Astrocyte (in vitro differentiated cells and primary cell): ENCODE results near the gene ACOX2. TPM values are rescaled to one million over a fixed set of nuclear protein-coding genes. Genes with fewer than 3 reads are reported as not detected.
A peak's percentile ranks its signal among the peaks of the same experiment; 100 is the strongest.
"Not testable (repeated sequence)": the region's sequence is repeated elsewhere in the genome, so short reads cannot be mapped to it uniquely, and the experiment has no call there.

ENCODE experiments used
- DNase-seq: peaks from one replicate; pipeline ENCODE4 v3.0.0-alpha.2; 2010; ENCODE audit warnings: low read depth
- FAIRE-seq: peaks from 2 replicates; lab custom pipeline; 2011; peaks lifted over from hg19 to GRCh38; lab: Jason Lieb, UNC
- H2AFZ ChIP-seq: 2 replicates; pipeline ENCODE4 v1.6.0; 2012; ENCODE audit warnings: low read depth, low read length, inconsistent platforms
- H3K27ac ChIP-seq: 2 replicates; pipeline ENCODE4 v1.5.1; 2011; ENCODE audit warnings: low read depth, low read length, inconsistent platforms
- H3K27me3 ChIP-seq: 2 replicates; pipeline ENCODE4 v1.6.0; 2011; ENCODE audit warnings: low read length, inconsistent platforms; ENCODE audit not compliant: insufficient read depth
- H3K36me3 ChIP-seq: 2 replicates; pipeline ENCODE4 v1.5.1; 2011; ENCODE audit warnings: low read length, inconsistent platforms; ENCODE audit not compliant: insufficient read depth
- H3K4me1 ChIP-seq: 2 replicates; pipeline ENCODE4 v1.5.1; 2011; ENCODE audit warnings: low read length, inconsistent platforms; ENCODE audit not compliant: insufficient read depth
- H3K4me2 ChIP-seq: 2 replicates; pipeline ENCODE4 v1.6.0; 2012; ENCODE audit warnings: low read length, inconsistent platforms
- H3K4me3 ChIP-seq: 2 replicates; pipeline ENCODE4 v1.5.1; 2011; ENCODE audit warnings: low read depth, mild to moderate bottlenecking, low read length, inconsistent platforms; ENCODE audit not compliant: insufficient read depth
- H3K79me2 ChIP-seq: 2 replicates; pipeline ENCODE4 v1.6.0; 2012; ENCODE audit warnings: mild to moderate bottlenecking, low read length, inconsistent platforms; ENCODE audit not compliant: insufficient read depth
- H3K9ac ChIP-seq: 2 replicates; pipeline ENCODE4 v1.6.0; 2012; ENCODE audit warnings: mild to moderate bottlenecking, low read length, inconsistent platforms
- H3K9me3 ChIP-seq: 2 replicates; pipeline ENCODE4 v1.5.1; 2012; ENCODE audit warnings: low read depth, mild to moderate bottlenecking, low read length, inconsistent platforms; ENCODE audit not compliant: insufficient read depth
- H4K20me1 ChIP-seq: 2 replicates; pipeline ENCODE4 v1.6.0; 2012; ENCODE audit warnings: low read length, inconsistent platforms; ENCODE audit not compliant: insufficient read depth
- H3K27ac Mint-ChIP-seq: one replicate; pipeline ENCODE4 v1.8.0; 2021; ENCODE audit warnings: mild to moderate bottlenecking, mixed read lengths; ENCODE audit not compliant: unreplicated experiment
- H3K27me3 Mint-ChIP-seq: one replicate; pipeline ENCODE4 v1.8.0; 2021; ENCODE audit warnings: low read depth, mixed read lengths; ENCODE audit not compliant: unreplicated experiment
- H3K36me3 Mint-ChIP-seq: one replicate; pipeline ENCODE4 v1.8.0; 2021; ENCODE audit warnings: low read depth, mixed read lengths; ENCODE audit not compliant: unreplicated experiment
- H3K4me1 Mint-ChIP-seq: one replicate; pipeline ENCODE4 v1.8.0; 2021; ENCODE audit warnings: low read depth, mixed read lengths; ENCODE audit not compliant: unreplicated experiment
- H3K4me3 Mint-ChIP-seq: one replicate; pipeline ENCODE4 v1.8.0; 2021; ENCODE audit warnings: mild to moderate bottlenecking, moderate library complexity, mixed read lengths; ENCODE audit not compliant: unreplicated experiment
- H3K9me3 Mint-ChIP-seq: one replicate; pipeline ENCODE4 v1.8.0; 2021; ENCODE audit warnings: mild to moderate bottlenecking, mixed read lengths; ENCODE audit not compliant: unreplicated experiment
- EZH2 ChIP-seq: IDR thresholded peaks from 2 replicates; pipeline ENCODE4 v1.6.1; 2012; ENCODE audit warnings: mild to moderate bottlenecking, low read length, inconsistent platforms; ENCODE audit not compliant: insufficient read depth
- total RNA-seq: library from RNA; stranded (reverse); gene quantifications from 2 replicates; pipeline ENCODE4 v1.2.1, GENCODE V29; 2021
- TF ChIP-seq, protein P1 (sequence below): IDR thresholded peaks from 2 replicates; pipeline ENCODE4 v1.5.1; 2011; ENCODE audit warnings: low read depth, mild to moderate bottlenecking, inconsistent platforms, low read length, moderate library complexity; ENCODE audit not compliant: insufficient read depth

Gene ACOX2
- total RNA-seq, 1 donor from 2014 or later: 2.7 TPM

- no peaks in the 10 kb centered on the region for H3K36me3 ChIP-seq
- H2AFZ ChIP-seq: no peak overlapping the region
- no peaks in the 10 kb centered on the region for H3K27me3 ChIP-seq
- H3K27me3 Mint-ChIP-seq: no peaks in the 10 kb centered on the region
- no peak overlapping the region for H3K4me3 ChIP-seq
- H3K4me1 ChIP-seq: peaks cover 21% of the 10 kb centered on the region
- H3K27ac Mint-ChIP-seq: no peak overlapping the region
- peaks cover 23% of the 10 kb centered on the region for H3K4me1 Mint-ChIP-seq
- H3K9ac ChIP-seq: no peak overlapping the region
- no peaks in the 10 kb centered on the region for H3K36me3 Mint-ChIP-seq
- H4K20me1 ChIP-seq: no peaks in the 10 kb centered on the region
- no peaks in the 10 kb centered on the region for H3K9me3 Mint-ChIP-seq
- DNase-seq (peak; percentile 46), FAIRE-seq (no peak)
- no peaks in the 10 kb centered on the region for H3K9me3 ChIP-seq
- no peak for TF ChIP-seq EZH2
- TF ChIP-seq, protein P1, sequence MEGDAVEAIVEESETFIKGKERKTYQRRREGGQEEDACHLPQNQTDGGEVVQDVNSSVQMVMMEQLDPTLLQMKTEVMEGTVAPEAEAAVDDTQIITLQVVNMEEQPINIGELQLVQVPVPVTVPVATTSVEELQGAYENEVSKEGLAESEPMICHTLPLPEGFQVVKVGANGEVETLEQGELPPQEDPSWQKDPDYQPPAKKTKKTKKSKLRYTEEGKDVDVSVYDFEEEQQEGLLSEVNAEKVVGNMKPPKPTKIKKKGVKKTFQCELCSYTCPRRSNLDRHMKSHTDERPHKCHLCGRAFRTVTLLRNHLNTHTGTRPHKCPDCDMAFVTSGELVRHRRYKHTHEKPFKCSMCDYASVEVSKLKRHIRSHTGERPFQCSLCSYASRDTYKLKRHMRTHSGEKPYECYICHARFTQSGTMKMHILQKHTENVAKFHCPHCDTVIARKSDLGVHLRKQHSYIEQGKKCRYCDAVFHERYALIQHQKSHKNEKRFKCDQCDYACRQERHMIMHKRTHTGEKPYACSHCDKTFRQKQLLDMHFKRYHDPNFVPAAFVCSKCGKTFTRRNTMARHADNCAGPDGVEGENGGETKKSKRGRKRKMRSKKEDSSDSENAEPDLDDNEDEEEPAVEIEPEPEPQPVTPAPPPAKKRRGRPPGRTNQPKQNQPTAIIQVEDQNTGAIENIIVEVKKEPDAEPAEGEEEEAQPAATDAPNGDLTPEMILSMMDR: no peak
- H3K4me3 Mint-ChIP-seq: no peak overlapping the region
- no peak overlapping the region for H3K27ac ChIP-seq
- H3K4me2 ChIP-seq: peak overlapping the region; percentile 32
- no peaks in the 10 kb centered on the region for H3K79me2 ChIP-seq
Measured at GRCh38 chr3:58528629-58529028, 8.4 kb downstream of the ACOX2 start.

GRCh38 chr3:58527440-58527839, 9.6 kb downstream of the ACOX2 start:
- not testable (repeated sequence) for H3K4me3 ChIP-seq, H3K27ac Mint-ChIP-seq, H3K27me3 ChIP-seq, DNase-seq, H3K9ac ChIP-seq, H3K27me3 Mint-ChIP-seq, H3K36me3 Mint-ChIP-seq, H3K79me2 ChIP-seq, H3K4me3 Mint-ChIP-seq, H3K36me3 ChIP-seq, H4K20me1 ChIP-seq, H3K9me3 Mint-ChIP-seq, H2AFZ ChIP-seq, H3K4me2 ChIP-seq, H3K27ac ChIP-seq, H3K9me3 ChIP-seq, FAIRE-seq
- H3K4me1 Mint-ChIP-seq: peaks cover 23% of the 10 kb centered on the region
- H3K4me1 ChIP-seq: peaks cover 19% of the 10 kb centered on the region

- H3K27me3 ChIP-seq: no peaks in the 10 kb centered on the region
- peak overlapping the region; percentile 69 for H3K4me2 ChIP-seq
- H3K27ac ChIP-seq: peak overlapping the region; percentile 8
- H3K27me3 Mint-ChIP-seq: no peaks in the 10 kb centered on the region
- H3K36me3 Mint-ChIP-seq: no peaks in the 10 kb centered on the region
- H3K27ac Mint-ChIP-seq: peak overlapping the region; percentile 18
- H2AFZ ChIP-seq: peak overlapping the region; percentile 57
- DNase-seq: peak; percentile 89
- TF ChIP-seq EZH2: no peak
- TF ChIP-seq, protein P1: no peak
- H3K79me2 ChIP-seq: no peaks in the 10 kb centered on the region
- H3K4me3 Mint-ChIP-seq: no peak overlapping the region
- H4K20me1 ChIP-seq: no peaks in the 10 kb centered on the region
- no peak overlapping the region for H3K9ac ChIP-seq
- peak; percentile 97 for FAIRE-seq
- no peaks in the 10 kb centered on the region for H3K9me3 Mint-ChIP-seq
- H3K36me3 ChIP-seq: no peaks in the 10 kb centered on the region
- peaks cover 19% of the 10 kb centered on the region for H3K4me1 ChIP-seq
- H3K4me1 Mint-ChIP-seq: peaks cover 23% of the 10 kb centered on the region
- H3K4me3 ChIP-seq: no peak overlapping the region
- H3K9me3 ChIP-seq: no peaks in the 10 kb centered on the region
Measured at GRCh38 chr3:58526515-58526957, 10.5 kb downstream of the ACOX2 start.
